LNCaP clone FGC (cell line): ENCODE data around the gene RRBP1.

Experiments
- DNase-seq: peaks from one replicate; pipeline ENCODE4 v3.0.0-alpha.2; 2011; ENCODE audit warnings: low read depth
- H3K4me3 ChIP-seq: 2 replicates; pipeline ENCODE4 v1.5.1; 2011; ENCODE audit warnings: mild to moderate bottlenecking, low read depth, low read length, control low read depth
- CTCF ChIP-seq: IDR thresholded peaks from 2 replicates; pipeline ENCODE4 v1.5.1; 2012; ENCODE audit warnings: mild to moderate bottlenecking; ENCODE audit not compliant: control insufficient read depth, insufficient read depth; ENCODE audit errors: extremely low read depth

Gene RRBP1

DNA sequence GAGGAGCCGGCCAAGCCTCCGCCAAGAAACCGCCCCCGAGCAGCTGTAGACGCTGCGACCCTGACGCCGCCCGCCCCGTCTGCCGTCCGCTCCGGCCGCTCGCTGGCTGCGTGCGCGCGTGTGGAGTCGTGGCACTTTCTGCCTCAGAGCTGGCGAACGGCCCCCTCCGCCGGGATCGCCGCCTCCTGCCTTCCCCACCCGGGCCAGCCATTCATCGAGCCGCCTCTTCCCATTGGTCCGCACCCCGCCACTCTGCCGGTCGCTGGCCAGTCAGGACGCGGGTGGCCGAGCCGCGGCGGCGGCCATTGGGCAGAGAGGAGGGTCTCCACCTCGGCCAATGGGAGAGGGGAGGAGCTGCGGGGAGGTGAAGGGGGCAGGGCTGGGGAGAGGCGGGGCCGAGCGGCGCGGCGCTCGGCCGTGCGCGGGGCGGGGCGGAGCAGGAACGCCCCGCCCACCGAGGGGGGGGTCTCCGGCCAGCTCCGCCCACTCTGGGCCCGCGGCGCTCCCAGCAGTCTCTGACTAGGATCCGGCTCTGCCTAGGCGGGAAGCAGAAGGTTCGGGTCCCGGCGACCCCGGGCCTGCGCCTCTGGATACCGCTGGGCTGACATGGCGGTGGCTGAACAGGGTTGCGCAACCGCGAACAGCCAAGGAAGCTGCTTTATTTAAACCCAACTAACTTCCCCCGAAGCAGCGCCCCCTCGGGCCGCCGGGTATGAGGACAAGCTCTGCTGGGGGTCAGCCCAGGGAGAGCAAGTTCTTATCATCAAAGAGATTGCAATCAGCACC lies at the start of gene RRBP1:
Gene RRBP1, minus strand, starts transcription at position 140 of the 786 bp plus-strand sequence. CDS start 21,735 bp downstream, outside the sequence.
- TF ChIP-seq CTCF = peak; percentile 38
- H3K4me3 ChIP-seq = peak within 1 kb of the TSS; percentile 71
- DNase-seq = peak; percentile 90

GRCh38 chr20:17731233-17731632 lies 49.2 kb upstream of the RRBP1 start:
- no peak for DNase-seq
- TF ChIP-seq CTCF = no peak
- no peak overlapping the region for H3K4me3 ChIP-seq

GRCh38 chr20:17730071-17730470 lies 48.0 kb upstream of the RRBP1 start:
- no peak for DNase-seq
- no peak overlapping the region for H3K4me3 ChIP-seq
- TF ChIP-seq CTCF = no peak

DNA sequence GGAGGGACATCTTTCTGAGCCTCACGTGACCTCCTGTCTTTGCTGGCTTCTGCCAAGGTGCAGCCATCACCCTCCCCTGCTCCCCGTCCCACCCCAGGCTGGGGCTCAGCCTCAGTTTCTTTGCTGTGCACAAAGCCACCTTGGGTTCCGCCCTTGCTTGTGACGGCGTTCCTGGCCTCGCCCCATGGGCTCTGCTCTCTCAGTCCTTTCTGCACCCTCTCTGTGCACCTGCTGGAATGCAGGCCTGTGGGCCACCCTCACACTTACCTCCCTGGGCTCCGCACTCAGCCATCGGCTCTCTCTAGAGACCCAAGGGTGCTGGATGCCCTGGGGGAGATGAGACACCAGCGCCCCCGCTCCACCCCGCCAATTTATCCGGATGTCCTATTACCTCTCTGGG lies 46.0 kb upstream of the RRBP1 start:
- no peak for TF ChIP-seq CTCF
- DNase-seq = no peak
- H3K4me3 ChIP-seq = no peak overlapping the region

DNA sequence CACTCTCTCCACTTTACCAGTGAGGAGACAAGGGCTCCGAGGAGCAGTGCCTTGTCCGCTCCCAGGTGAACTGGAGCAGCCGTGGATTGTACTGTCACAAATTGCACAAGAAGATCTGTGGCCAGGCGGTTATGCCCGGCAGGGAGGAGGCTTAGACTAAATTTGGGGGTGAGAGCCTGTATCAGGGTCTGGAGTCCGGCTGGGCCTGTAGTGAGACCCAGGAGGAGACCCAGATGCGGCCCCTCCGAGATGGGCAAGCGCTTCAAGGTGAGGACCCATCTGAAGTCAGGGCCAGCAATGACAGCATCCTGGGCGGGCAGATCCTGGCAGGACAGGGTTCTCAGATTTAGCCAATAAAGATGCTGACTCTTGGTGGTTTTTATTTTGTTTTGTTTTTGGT lies 45.3 kb upstream of the RRBP1 start:
- DNase-seq = no peak
- no peak overlapping the region for H3K4me3 ChIP-seq
- no peak for TF ChIP-seq CTCF

- no peak for TF ChIP-seq CTCF
- no peak for DNase-seq
- H3K4me3 ChIP-seq = no peak overlapping the region
Measured at GRCh38 chr20:17726902-17727301, 44.9 kb upstream of the RRBP1 start.
